Progenitor cell of endocrine pancreas (in vitro differentiated cells): ENCODE results near the gene ADGRL3. TPM values are rescaled to one million over a fixed set of nuclear protein-coding genes. Genes with fewer than 3 reads are reported as not detected.
A peak's percentile ranks its signal among the peaks of the same experiment; 100 is the strongest.

Experiments
- DNase-seq: peaks from one replicate; pipeline ENCODE4 v3.0.0; 2021; ENCODE audit warnings: low spot score; ENCODE audit not compliant: unreplicated experiment
- H3K27ac Mint-ChIP-seq: 2 replicates; pipeline ENCODE4 v1.8.0; 2021; ENCODE audit warnings: mild to moderate bottlenecking, moderate library complexity, mixed read lengths
- H3K27me3 Mint-ChIP-seq: 2 replicates; pipeline ENCODE4 v1.8.0; 2021; ENCODE audit warnings: mixed read lengths
- H3K36me3 Mint-ChIP-seq: 2 replicates; pipeline ENCODE4 v1.8.0; 2022; ENCODE audit warnings: mixed read lengths; ENCODE audit not compliant: insufficient read depth
- H3K4me1 Mint-ChIP-seq: 2 replicates; pipeline ENCODE4 v1.8.0; 2021; ENCODE audit warnings: low read depth, mixed read lengths
- H3K4me3 Mint-ChIP-seq: 2 replicates; pipeline ENCODE4 v1.8.0; 2021; ENCODE audit warnings: low read depth, mild to moderate bottlenecking, moderate library complexity, mixed read lengths
- H3K9me3 Mint-ChIP-seq: 2 replicates; pipeline ENCODE4 v1.8.0; 2021; ENCODE audit warnings: low read depth, mixed read lengths
- total RNA-seq: library from RNA; stranded (reverse); gene quantifications from 2 replicates; pipeline ENCODE4 v1.2.1, GENCODE V29; 2021
- TF ChIP-seq, protein P1 (sequence below): fragments of 200-600 bp; sonication (generic); IDR thresholded peaks from one replicate; pipeline ENCODE4 v1.5.0; 2021; ENCODE audit warnings: antibody characterized with exemption, mild to moderate bottlenecking; ENCODE audit not compliant: unreplicated experiment

ADGRL3 gene
- total RNA-seq, 1 donor from 2014 or later = 5.6 TPM

- Mint-ChIP-seq H3K36me3 (peaks cover 1% of the 10 kb centered on the region), H3K27ac (no peak overlapping the region)
These were observed 311.8 kb downstream of the ADGRL3 start for GRCh38 chr4:61511716-61512488.

DNA sequence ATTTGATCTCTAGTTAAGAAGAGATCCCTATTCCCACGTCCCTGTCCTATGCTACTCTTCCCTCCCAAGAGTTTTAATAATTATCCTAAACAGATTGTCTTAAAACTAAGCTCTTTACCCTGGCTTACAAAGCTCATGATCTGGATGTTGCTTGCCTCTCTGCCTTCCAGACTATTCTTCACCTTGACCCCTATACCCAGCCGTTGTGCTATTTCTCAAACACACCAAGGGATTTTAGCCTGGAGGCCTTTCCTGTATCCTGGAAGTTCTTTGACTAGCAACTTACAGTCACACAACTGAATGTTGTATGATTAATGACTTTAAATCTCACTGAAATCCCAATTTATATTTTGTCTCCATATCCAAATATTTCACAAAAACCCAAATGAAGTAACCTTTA lies 314.9 kb downstream of the ADGRL3 start:
- no peak overlapping the region for H3K27ac Mint-ChIP-seq
- DNase-seq = no peak

More at GRCh38 chr4:61511716-61512488, 311.8 kb downstream of the ADGRL3 start:
- Mint-ChIP-seq H3K27me3 (no peaks in the 10 kb centered on the region), H3K9me3 (peaks cover 16% of the 10 kb centered on the region), H3K4me1 (peaks cover 5% of the 10 kb centered on the region), H3K4me3 (no peak overlapping the region)
- TF ChIP-seq, protein P1, sequence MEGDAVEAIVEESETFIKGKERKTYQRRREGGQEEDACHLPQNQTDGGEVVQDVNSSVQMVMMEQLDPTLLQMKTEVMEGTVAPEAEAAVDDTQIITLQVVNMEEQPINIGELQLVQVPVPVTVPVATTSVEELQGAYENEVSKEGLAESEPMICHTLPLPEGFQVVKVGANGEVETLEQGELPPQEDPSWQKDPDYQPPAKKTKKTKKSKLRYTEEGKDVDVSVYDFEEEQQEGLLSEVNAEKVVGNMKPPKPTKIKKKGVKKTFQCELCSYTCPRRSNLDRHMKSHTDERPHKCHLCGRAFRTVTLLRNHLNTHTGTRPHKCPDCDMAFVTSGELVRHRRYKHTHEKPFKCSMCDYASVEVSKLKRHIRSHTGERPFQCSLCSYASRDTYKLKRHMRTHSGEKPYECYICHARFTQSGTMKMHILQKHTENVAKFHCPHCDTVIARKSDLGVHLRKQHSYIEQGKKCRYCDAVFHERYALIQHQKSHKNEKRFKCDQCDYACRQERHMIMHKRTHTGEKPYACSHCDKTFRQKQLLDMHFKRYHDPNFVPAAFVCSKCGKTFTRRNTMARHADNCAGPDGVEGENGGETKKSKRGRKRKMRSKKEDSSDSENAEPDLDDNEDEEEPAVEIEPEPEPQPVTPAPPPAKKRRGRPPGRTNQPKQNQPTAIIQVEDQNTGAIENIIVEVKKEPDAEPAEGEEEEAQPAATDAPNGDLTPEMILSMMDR = no peak
- DNase-seq = no peak

GRCh38 chr4:61517144-61517543 lies 317.0 kb downstream of the ADGRL3 start:
- H3K27ac Mint-ChIP-seq = no peak overlapping the region
- TF ChIP-seq, protein P1 = peak; percentile 60
- H3K9me3 Mint-ChIP-seq = peaks cover 3% of the 10 kb centered on the region
- H3K4me1 Mint-ChIP-seq = peaks cover 15% of the 10 kb centered on the region
- H3K4me3 Mint-ChIP-seq = peak overlapping the region; percentile 35
- peaks cover 3% of the 10 kb centered on the region for H3K27me3 Mint-ChIP-seq
- no peaks in the 10 kb centered on the region for H3K36me3 Mint-ChIP-seq
- peak; percentile 52 for DNase-seq

More for the DNA sequence above, 314.9 kb downstream of the ADGRL3 start:
- Mint-ChIP-seq H3K4me3 (no peak overlapping the region), H3K36me3 (no peaks in the 10 kb centered on the region), H3K9me3 (peaks cover 11% of the 10 kb centered on the region), H3K27me3 (peaks cover 3% of the 10 kb centered on the region), H3K4me1 (peaks cover 1% of the 10 kb centered on the region)
- TF ChIP-seq, protein P1 = no peak

DNA sequence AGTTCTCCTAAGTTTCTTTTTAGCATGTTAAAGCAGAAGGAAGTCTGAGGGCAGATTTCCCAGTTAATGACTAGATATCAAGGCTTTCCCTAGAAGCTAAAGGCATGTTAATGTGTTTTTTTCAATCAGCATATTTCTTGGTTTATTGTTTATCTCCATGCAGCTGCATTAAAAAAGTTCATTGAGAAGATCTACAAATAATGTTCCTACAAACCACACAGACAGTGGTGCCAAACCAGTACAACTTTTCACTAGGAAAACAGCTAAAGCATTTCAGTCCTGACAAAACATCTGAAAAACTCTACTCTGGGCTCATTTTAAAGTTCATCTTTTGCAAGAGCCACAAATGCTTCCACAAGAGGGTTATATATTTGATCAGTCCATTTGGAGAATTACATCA lies 320.0 kb downstream of the ADGRL3 start:
- H3K36me3 Mint-ChIP-seq = no peaks in the 10 kb centered on the region
- DNase-seq = no peak
- H3K9me3 Mint-ChIP-seq = peaks cover 3% of the 10 kb centered on the region
- peaks cover 3% of the 10 kb centered on the region for H3K27me3 Mint-ChIP-seq
- H3K4me3 Mint-ChIP-seq = no peak overlapping the region
- peaks cover 15% of the 10 kb centered on the region for H3K4me1 Mint-ChIP-seq
- TF ChIP-seq, protein P1 = no peak
- H3K27ac Mint-ChIP-seq = no peak overlapping the region

DNA sequence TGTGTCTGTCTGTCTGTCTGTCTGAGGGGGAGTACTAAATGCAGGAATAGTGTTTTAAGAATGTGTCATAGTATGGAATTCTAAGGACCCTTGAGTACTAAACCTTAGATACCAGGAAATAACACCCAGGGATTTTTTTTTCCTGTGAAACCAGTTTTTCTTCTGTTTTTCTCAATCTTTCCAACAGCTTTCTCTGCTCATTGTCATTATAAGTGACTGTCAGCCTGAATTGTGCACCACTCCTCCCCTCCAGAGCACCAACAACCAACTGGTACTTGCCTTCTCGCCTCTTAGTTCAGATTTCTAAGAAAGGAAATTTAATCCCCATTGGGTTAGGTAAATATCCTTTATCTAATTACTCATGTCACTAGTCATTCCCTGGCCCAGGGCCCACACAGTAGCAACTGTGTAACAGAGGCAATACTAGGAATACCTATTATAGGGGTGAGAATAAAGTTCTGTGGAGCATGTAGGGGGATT lies 320.6 kb downstream of the ADGRL3 start:
- H3K9me3 Mint-ChIP-seq = peaks cover 7% of the 10 kb centered on the region
- peaks cover 3% of the 10 kb centered on the region for H3K27me3 Mint-ChIP-seq
- no peaks in the 10 kb centered on the region for H3K36me3 Mint-ChIP-seq
- H3K27ac Mint-ChIP-seq = no peak overlapping the region
- H3K4me3 Mint-ChIP-seq = no peak overlapping the region
- TF ChIP-seq, protein P1 = no peak
- peaks cover 15% of the 10 kb centered on the region for H3K4me1 Mint-ChIP-seq
- no peak for DNase-seq
